ENCODE data around the gene HADHA. TPM values are rescaled to one million over a fixed set of nuclear protein-coding genes. Genes with fewer than 3 reads are reported as not detected.

Gene HADHA
- total RNA-seq, 1 donor from 2014 or later = 89.1 TPM

- DNase-seq = no peak
Observed at GRCh38 chr2:26245231-26245732, 850 bp upstream of the HADHA start.

GRCh38 chr2:26243470-26244308 lies 743 bp downstream of the HADHA start:
- DNase-seq = no peak

DNA sequence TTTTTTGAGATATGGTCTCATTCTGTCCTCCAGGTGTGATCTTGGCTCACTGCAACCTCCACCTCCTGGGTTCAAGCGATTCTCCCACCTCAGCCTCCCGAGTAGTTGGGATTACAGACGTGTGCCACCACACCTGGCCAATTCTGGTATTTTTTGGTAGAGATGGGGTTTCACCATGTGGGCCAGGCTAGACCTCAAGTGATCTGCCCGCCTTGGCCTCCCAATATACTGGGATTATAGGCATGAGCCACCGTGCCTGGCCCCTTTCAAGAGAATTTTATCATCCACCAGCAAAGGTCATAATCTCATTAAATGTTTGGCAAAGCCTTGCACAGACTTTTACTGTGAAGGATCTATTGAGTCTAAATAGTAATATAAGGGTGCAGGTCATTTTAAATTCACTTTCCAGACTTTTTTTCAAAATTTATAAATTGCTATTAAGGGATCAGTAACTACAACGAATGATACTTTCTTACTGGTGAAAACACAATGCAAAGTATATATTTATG lies 2.5 kb downstream of the HADHA start:
- no peak for DNase-seq

GRCh38 chr2:26238311-26238958 lies 6.0 kb downstream of the HADHA start:
- no peak for DNase-seq

- no peak for DNase-seq
Observed at GRCh38 chr2:26237868-26238267, 6.6 kb downstream of the HADHA start.

- no peak for DNase-seq
Observed at GRCh38 chr2:26235089-26235488, 9.3 kb downstream of the HADHA start.

- no peak for DNase-seq
Observed at GRCh38 chr2:26230806-26231205, 13.6 kb downstream of the HADHA start.

- DNase-seq = no peak
Observed at GRCh38 chr2:26229595-26229994, 14.8 kb downstream of the HADHA start.

- DNase-seq = no peak
Observed at GRCh38 chr2:26224095-26224494, 20.3 kb downstream of the HADHA start.

DNA sequence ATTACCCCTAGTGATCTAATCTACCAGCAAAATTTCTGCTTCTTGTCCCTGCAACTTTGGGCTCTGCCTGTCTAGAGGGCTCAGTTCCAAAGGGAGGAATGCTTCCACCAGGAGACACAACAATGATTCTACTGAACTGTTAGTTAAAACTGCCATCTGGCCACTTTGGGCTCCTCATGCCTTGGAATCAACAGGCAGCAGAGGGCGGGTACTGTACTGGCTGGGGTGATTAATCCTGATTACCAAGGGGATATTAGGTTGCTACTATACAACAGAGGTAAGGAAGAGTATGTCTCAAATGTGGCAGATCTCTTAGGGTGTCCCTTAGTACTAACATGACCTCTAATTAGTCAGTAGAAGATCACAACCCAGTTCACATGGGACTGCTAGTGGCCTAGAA lies 21.4 kb downstream of the HADHA start:
- no peak for DNase-seq

DNA sequence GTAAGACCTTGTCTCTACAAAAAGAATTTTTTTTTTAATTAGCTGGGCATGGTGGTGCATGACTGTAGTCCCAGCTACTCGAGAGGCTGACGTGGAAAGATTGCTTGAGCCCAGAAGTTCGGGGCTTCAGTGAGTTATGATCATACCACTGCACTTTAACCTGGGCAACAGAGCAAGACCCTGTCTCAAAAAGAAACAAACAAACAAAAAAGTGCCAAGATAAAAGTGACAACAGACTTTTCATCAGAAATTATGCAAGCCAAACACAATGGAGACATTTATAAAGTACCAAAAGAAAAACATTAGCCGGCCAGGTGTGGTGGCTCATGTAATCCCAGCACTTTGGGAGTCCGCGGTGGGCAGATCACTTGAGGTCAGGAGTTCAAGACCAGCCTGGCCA lies 26.7 kb downstream of the HADHA start:
- DNase-seq = no peak

DNA sequence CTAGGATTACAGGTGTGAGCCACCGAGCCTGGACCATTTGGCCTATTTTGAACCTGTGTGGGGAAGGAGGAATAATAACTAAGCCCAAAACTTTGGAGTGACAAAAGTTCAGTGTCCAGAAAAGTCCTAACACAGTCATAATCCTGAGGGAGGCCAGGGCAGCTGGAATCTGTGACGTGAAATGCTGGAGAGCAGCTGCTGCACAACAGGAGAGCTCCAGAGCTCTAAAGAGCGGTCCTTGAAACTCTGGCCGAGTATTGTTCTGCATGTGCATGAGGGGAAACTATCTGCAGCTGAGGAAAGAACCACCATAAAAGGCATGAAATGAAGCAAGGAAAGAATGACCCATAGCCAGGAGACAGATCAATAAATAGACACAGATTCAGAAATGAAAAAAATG lies 27.8 kb downstream of the HADHA start:
- no peak for DNase-seq

DNA sequence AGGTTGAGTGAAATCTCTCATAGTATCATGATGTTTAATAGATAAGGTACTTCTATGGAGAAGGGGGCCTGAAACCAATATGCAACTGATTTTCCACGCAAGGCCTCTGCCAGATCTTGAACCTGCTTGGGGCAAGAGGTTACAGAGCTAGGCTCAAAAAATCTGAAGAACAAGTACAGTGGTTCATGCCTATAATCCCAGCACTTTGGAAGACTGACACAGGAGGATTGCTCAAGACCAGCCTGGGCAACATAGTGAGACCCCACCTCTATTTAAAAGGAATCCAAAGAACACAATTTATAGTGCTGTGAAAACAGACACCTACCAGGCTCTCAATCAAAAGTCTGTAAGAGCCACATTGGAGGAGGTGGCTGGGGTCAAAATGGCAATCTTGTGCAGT lies 28.6 kb downstream of the HADHA start:
- no peak for DNase-seq

DNA sequence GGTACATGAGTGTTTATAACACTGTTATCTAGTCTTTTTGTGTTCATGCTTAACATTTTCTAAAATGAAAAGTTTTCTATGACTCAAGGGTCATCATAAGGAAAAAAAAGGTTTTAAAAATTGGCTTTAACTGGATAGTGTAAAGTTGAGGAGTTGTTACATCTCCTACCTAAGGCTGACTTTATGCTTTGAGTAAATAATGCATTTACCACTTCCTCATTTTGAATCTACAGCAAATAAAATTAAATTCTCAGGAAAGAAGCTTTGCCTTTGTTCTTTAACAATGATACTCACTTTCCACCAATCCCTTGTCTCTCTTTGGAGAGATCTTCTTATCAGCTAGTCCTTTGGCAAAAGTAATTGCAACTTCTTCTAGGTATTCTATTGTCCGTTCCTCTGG lies 29.7 kb downstream of the HADHA start:
- no peak for DNase-seq

DNA sequence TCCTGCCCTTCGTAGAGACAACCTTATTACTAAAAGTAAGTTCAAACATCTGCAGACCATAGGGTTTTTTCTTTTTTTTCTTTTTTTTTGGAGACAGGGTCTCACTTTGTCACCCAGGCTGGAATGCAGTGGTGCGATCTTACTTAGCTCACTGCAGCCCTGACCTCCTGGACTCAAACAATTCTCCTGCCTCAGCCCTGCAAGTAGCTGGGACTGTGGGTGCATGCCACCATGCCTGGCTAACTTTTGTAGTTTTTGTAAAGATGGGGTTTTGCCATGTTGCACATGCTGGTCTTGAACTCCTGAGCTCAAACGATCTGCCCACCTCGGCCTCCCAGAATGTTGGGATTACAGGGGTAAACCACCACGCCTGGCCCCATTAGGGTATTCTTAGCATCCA lies 32.4 kb downstream of the HADHA start:
- DNase-seq = no peak

DNA sequence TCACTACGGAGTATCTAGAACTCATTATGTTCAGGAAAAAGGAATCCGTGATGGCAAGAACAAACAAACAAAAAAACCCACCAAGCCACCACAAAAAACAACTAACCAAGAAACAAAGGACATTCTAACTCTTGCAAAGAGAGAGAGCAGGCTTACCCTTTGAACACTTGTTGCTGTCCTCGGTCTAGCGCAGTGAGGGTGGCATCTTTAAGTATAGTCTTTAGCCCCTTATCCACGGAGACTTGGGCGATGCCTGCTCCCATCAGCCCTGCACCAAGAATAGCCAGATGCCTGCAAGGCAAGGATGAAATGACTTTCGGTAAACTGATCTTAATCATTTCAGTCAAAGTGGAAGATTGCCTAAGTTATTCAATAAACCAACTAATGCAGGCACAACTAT lies 40.5 kb downstream of the HADHA start:
- no peak for DNase-seq

- no peak for DNase-seq
Observed at GRCh38 chr2:26202981-26203490, 41.4 kb downstream of the HADHA start.

DNA sequence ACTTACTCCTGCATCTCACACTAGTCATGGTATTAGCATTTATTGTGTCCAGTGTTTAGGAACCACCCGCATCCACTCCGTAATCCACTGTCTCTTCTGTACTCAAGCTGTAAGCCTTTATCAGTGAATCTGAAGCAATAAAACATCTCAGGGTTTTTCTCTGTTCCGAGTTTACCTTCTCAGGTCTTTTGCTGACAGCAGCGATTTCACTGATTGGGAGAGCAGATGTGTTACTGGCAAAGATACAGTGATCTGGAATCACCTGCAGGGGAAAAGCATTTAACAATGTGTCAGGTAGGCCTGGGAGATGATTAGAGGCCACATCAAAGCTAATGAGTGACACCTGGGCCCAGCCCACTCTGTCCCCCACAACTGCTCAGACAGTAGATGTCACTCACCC lies 46.9 kb downstream of the HADHA start:
- no peak for DNase-seq

DNA sequence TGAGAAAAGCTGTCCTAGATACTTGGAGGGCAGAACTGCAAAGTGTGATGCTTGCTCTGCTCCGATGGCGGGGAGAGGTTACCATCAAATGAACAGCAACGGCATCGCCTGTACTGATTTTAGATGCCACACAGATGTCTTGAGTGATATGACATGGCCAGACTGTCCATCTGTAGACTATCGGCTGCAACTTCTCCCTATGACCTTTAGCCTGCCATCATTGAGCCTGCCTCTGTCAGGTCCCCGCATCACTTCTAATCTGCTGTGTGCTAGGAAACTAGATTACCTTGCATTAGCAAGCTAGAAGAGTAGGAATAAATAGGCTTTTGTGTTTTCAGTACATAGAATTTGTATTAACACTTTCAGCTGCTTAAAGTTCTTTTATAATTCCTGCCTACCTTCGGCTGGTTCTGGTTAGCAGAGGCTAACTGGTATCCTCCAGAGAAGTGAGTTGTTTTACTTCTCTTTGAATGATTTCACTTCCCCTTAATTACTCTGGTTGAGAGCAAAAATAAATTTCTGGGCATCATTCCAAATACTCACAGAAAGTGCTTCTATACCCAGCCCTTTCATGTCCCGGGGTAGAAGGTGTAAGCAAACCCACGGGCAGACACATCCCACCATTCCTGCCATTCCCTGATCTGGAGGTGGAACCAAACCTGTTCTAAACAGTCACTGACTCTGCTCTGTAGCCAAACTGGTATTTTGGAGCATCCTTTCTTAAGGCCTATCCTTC lies 47.6 kb downstream of the HADHA start:
- DNase-seq = no peak

- DNase-seq = no peak
Observed at GRCh38 chr2:26195040-26195984, 49.1 kb downstream of the HADHA start.

- no peak for DNase-seq
Observed at GRCh38 chr2:26193578-26194231, 50.7 kb downstream of the HADHA start.

Measured in occipital lobe (tissue), 2 donors.